K562 (cell line): Measurements from ENCODE around the gene PLEKHA7. TPM values are rescaled to one million over a fixed set of nuclear protein-coding genes. Genes with fewer than 3 reads are reported as not detected.

Experiments
- ATAC-seq: fragments of 200-7000 bp; cut with Tn5 transposase; 3 replicates; pipeline ENCODE4 v1.9.1; 2020; ENCODE audit warnings: moderate library complexity
- BruUV-seq: library from RNA; stranded (reverse); fragments of 400-500 nt; replicated peaks from 2 replicates; lab custom pipeline; 2021; lab: Mats Ljungman, UMichigan
- CTCF ChIA-PET: fragments of 300-600 bp; formaldehyde crosslinking; extraction: SDS; loops from one replicate; lab custom pipeline; 2021; ENCODE audit warnings: low intra/inter-chr PET ratio; lab: Yijun Ruan, JAX
- POLR2A ChIA-PET: fragments of 300-600, 350-650 bp; sonication (Branson Sonifier 250); formaldehyde crosslinking; extraction: SDS; loops from one replicate; lab custom pipeline; 2021; ENCODE audit warnings: antibody characterized with exemption, inconsistent platforms; lab: Yijun Ruan, JAX
- DNase-seq, 4 experiments: peaks; one replicate each; pipeline versions ENCODE4 v3.0.0 to v3.0.0-alpha.2; 2011 to 2018; ENCODE audit warnings: low spot score in 3 of 4, mixed read lengths in 3 of 4; ENCODE audit errors: extremely low read depth in 1 of 4
- FAIRE-seq: peaks from 2 replicates; lab custom pipeline; 2011; peaks lifted over from hg19 to GRCh38; lab: Jason Lieb, UNC
- H2AFZ ChIP-seq: 2 replicates; pipeline ENCODE4 v1.6.0; 2011; ENCODE audit warnings: low read depth, low read length, control low read depth, inconsistent platforms
- H3K27ac ChIP-seq: fragments of 200-600 bp; 3 replicates; pipeline ENCODE4 v1.8.0; 2011; ENCODE audit warnings: low read depth, mild to moderate bottlenecking, control low read depth, inconsistent platforms, low read length, moderate library complexity, mixed read lengths; ENCODE audit errors: extremely low read depth
- H3K27me3 ChIP-seq, 2 experiments: fragments of 300-600 bp in 1 of 2; 2 replicates in 1 of 2; 3 replicates in 1 of 2; pipeline versions ENCODE4 v1.6.0 to v1.8.0; 2011; ENCODE audit warnings: inconsistent platforms in 2 of 2, low read length in 2 of 2, mild to moderate bottlenecking in 1 of 2, mixed read lengths in 1 of 2, moderate library complexity in 1 of 2; ENCODE audit not compliant: control insufficient read depth in 2 of 2, insufficient read depth in 2 of 2
- H3K36me3 ChIP-seq: fragments of 300-600 bp; 3 replicates; pipeline ENCODE4 v1.8.0; 2011; ENCODE audit warnings: mild to moderate bottlenecking, low read length, inconsistent platforms; ENCODE audit not compliant: control insufficient read depth, insufficient read depth
- H3K4me1 ChIP-seq, 2 experiments: fragments of 200-600 bp in 1 of 2; replicated peaks in 1 of 2; 2 replicates in 1 of 2; 3 replicates in 1 of 2; pipeline versions ENCODE4 v1.5.1 to v1.8.0; 2011; ENCODE audit warnings: inconsistent platforms in 2 of 2, low read length in 2 of 2, mild to moderate bottlenecking in 1 of 2, mixed read lengths in 1 of 2, moderate library complexity in 1 of 2; ENCODE audit not compliant: control insufficient read depth in 2 of 2, insufficient read depth in 2 of 2
- H3K4me2 ChIP-seq: 2 replicates; pipeline ENCODE4 v1.6.1; 2011; ENCODE audit warnings: low read length, control low read depth, inconsistent platforms, mixed read lengths; ENCODE audit not compliant: insufficient read depth
- H3K4me3 ChIP-seq: fragments of 200-600 bp; sonication (generic), shearing (Covaris generic); 2 replicates; pipeline ENCODE4 v1.5.1; 2016; ENCODE audit warnings: control low read depth, inconsistent platforms
- H3K79me2 ChIP-seq: fragments of 200-600 bp; 3 replicates; pipeline ENCODE4 v1.8.0; 2011; ENCODE audit warnings: low read length, inconsistent platforms; ENCODE audit not compliant: control insufficient read depth, insufficient read depth
- H3K9ac ChIP-seq, 2 experiments: 2 replicates each; pipeline versions ENCODE4 v1.6.0 to v1.6.1; 2011; ENCODE audit warnings: low read depth in 2 of 2, low read length in 2 of 2, control low read depth in 1 of 2, inconsistent platforms in 1 of 2, mild to moderate bottlenecking in 1 of 2, mixed read lengths in 1 of 2; ENCODE audit not compliant: insufficient read depth in 1 of 2
- H3K9me1 ChIP-seq: one replicate; pipeline ENCODE4 v1.6.0; 2011; ENCODE audit warnings: inconsistent platforms, mild to moderate bottlenecking, low read length, moderate library complexity; ENCODE audit not compliant: control insufficient read depth, insufficient read depth
- H3K9me3 ChIP-seq: replicated peaks from 2 replicates; pipeline ENCODE4 v1.5.1; 2011; ENCODE audit warnings: low read depth, low read length, inconsistent platforms; ENCODE audit not compliant: control insufficient read depth, insufficient read depth
- H4K20me1 ChIP-seq: replicated peaks from 2 replicates; pipeline ENCODE4 v1.6.1; 2011; ENCODE audit warnings: low read length, inconsistent platforms, mixed read lengths; ENCODE audit not compliant: control insufficient read depth, insufficient read depth
- CAMTA2 ChIP-seq: fragments of 250-450 bp; sonication (Bioruptor Pico); conservative IDR thresholded peaks from 2 replicates; pipeline ENCODE4 v1.5.1; 2022
- CREB1 ChIP-seq, 2 experiments: sonication (generic) in 1 of 2; formaldehyde crosslinking in 1 of 2; IDR thresholded peaks; 2 replicates each; pipeline versions ENCODE4 v1.6.1 to v1.8.0; 2012 to 2022; ENCODE audit warnings: inconsistent platforms in 1 of 2, mild to moderate bottlenecking in 1 of 2, missing genetic modification reagents in 1 of 2, moderate library complexity in 1 of 2
- KDM4B ChIP-seq, 2 experiments: fragments of 450-650 bp in 1 of 2; sonication (generic) in 1 of 2; IDR thresholded peaks; 2 replicates each; pipeline ENCODE4 v1.6.1; 2016 to 2017; ENCODE audit warnings: borderline replicate concordance in 2 of 2, antibody characterized with exemption in 1 of 2, low read depth in 1 of 2, mild to moderate bottlenecking in 1 of 2
- KLF6 ChIP-seq: fragments of 250-450 bp; sonication (Bioruptor Pico); IDR thresholded peaks from 2 replicates; pipeline ENCODE4 v1.4.0; 2020; ENCODE audit warnings: mild to moderate bottlenecking, moderate library complexity, borderline replicate concordance
- RHOXF2B ChIP-seq: fragments of 250-450 bp; sonication (Bioruptor Pico); conservative IDR thresholded peaks from 2 replicates; pipeline ENCODE4 v1.5.1; 2021
- SRSF3 ChIP-seq: fragments of 200-400 bp; formaldehyde crosslinking; IDR thresholded peaks from 2 replicates; pipeline ENCODE4 v1.6.1; 2016; ENCODE audit warnings: mild to moderate bottlenecking, low read length, moderate library complexity; ENCODE audit not compliant: insufficient read depth
- TCF7L2 ChIP-seq: fragments of 150-350 bp; IDR thresholded peaks from 2 replicates; pipeline ENCODE4 v1.6.1; 2016; ENCODE audit warnings: low read depth, mild to moderate bottlenecking, low read length, moderate library complexity
- ZNF217 ChIP-seq: sonication (generic); formaldehyde crosslinking; IDR thresholded peaks from 2 replicates; pipeline ENCODE4 v1.8.0; 2022; ENCODE audit warnings: mild to moderate bottlenecking, missing genetic modification reagents
- ZNF431 ChIP-seq: sonication (generic); formaldehyde crosslinking; IDR thresholded peaks from 2 replicates; pipeline ENCODE4 v1.8.0; 2022; ENCODE audit warnings: mild to moderate bottlenecking, missing genetic modification reagents
- ZNF696 ChIP-seq: fragments of 250-450 bp; sonication (Bioruptor Pico); conservative IDR thresholded peaks from 2 replicates; pipeline ENCODE4 v1.4.0; 2020; ENCODE audit warnings: mild to moderate bottlenecking, moderate library complexity
- ZNF778 ChIP-seq: fragments of 450-650 bp; formaldehyde crosslinking; IDR thresholded peaks from 2 replicates; pipeline ENCODE4 v1.4.0; 2020; ENCODE audit warnings: mild to moderate bottlenecking, moderate library complexity
- WGBS: fragments of 100-300 bp; shearing (Covaris generic); methylation state at CpG from one replicate; pipeline ENCODE4 v1.1.6; 2016; ENCODE audit warnings: low coverage, mixed read lengths; ENCODE audit not compliant: insufficient coverage; ENCODE audit errors: missing lambda C conversion rate; 5-methylcytosine and 5-hydroxymethylcytosine counted together
- in situ Hi-C: fragments of 300-500 bp; cut with MboI; formaldehyde crosslinking; loops from 4 replicates; pipeline ENCODE4 v1.15.0; 2018; ENCODE audit warnings: inconsistent platforms, mixed read lengths
- intact Hi-C: fragments of 100-400 bp; cut with micrococcal nuclease; formaldehyde crosslinking; loops from 2 replicates; pipeline ENCODE4 v1.14.2; 2022
- polyA plus RNA-seq, 8 experiments: library from polyadenylated mRNA; depleted of rRNA in 4 of 8; stranded (reverse) in 5 of 8; unstranded in 3 of 8; fragments of >200 nt; fragmentation: Nextera tagmentation in 2 of 8; fragmentation: Illumina TruSeq in 1 of 8; extraction: Ambion mirVana in 2 of 8; extraction: Trizol in 1 of 8; gene quantifications; 2 replicates each; pipeline versions ENCODE4 v1.2.1 to v1.2.3, GENCODE V29; 2011 to 2014; ENCODE audit warnings: inconsistent platforms in 1 of 8, missing spikeins in 1 of 8
- total RNA-seq, 7 experiments: library from RNA; depleted of rRNA in 6 of 7; stranded (reverse); fragments of >200 nt in 6 of 7; fragmentation: Illumina TruSeq in 2 of 7; extraction: Trizol in 2 of 7; gene quantifications; 2 replicates each; pipeline versions ENCODE4 v1.2.1 to v1.2.3, GENCODE V29; 2011 to 2021; ENCODE audit warnings: low replicate concordance in 1 of 7
- TF ChIP-seq, protein P1 (sequence below), 2 experiments: fragments of 200-800 bp in 1 of 2; sonication (Bioruptor generic) in 1 of 2; sonication (generic) in 1 of 2; formaldehyde crosslinking in 1 of 2; IDR thresholded peaks in 1 of 2; conservative IDR thresholded peaks in 1 of 2; 2 replicates each; pipeline versions ENCODE4 v1.5.0 to v1.6.1; 2016 to 2020; ENCODE audit warnings: missing compliant biosample characterization in 1 of 2, missing genetic modification characterization in 1 of 2, missing genetic modification reagents in 1 of 2
- TF ChIP-seq, protein P2 (sequence below): fragments of 250-450 bp; sonication (Bioruptor Pico); IDR thresholded peaks from 2 replicates; pipeline ENCODE4 v1.5.0; 2021

PLEKHA7 gene
- total and polyA plus RNA-seq, 9 of the 15 experiments (the other 6 are each of a cell fraction or from before 2014, with no cell fraction given): 0.06 to 0.77 (median 0.20) TPM; not detected in 1

DNA sequence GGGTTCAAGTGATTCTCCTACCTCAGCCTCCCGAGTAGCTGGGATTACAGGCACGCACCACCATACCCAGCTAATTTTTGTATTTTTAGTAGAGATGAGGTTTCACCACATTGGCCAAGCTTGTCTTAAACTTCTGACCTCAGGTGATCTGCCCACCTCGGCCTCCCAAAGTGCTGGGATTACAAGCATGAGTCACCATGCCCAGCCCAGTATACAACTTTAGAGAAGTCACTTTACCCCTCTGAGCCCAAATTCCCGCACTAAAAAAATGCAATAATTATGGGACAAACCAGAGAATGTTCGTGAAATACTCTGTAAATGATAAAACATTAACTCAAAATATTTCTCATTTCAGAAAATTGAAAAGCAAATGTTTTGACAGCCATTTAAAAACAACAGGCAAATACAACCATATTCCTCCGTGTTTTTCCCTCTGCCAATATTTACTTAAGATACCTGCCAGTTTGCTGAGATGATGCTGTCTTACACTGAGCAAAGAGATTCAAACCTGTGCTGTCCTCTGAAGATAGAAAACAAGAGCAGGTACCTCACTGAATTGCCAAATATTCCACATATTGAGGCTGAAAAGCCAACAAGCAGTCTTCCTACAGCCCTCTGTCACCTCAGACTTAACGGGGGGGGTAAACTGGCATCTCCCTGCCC lies 9.6 kb downstream of the PLEKHA7 start:
- H3K4me3 ChIP-seq: no peak overlapping the region

More for the DNA sequence above, 9.6 kb downstream of the PLEKHA7 start:
- intact Hi-C loops: no loop called here
- no peak overlapping the region for H3K27ac ChIP-seq
- WGBS: 0% methylated on average over 7 of the region's 7 CpGs
- FAIRE-seq (no peak), DNase-seq (no peak), ATAC-seq (no peak)
- H3K36me3 ChIP-seq: no peaks in the 10 kb centered on the region
- POLR2A ChIA-PET: interaction anchor here (0.7 kb wide), 1 partner anchor 505 kb away, joined by 3 read pairs; no protein-coding TSS in a partner anchor
- H3K9ac ChIP-seq: no peak overlapping the region
- CTCF ChIA-PET: no interaction called here
- no peaks in the 10 kb centered on the region for H3K79me2 ChIP-seq
- peaks cover 7 to 25% of the 10 kb centered on the region in 2 experiments; a peak in 4 of 5 replicates for H3K27me3 ChIP-seq
- no peaks in the 10 kb centered on the region for H3K9me1 ChIP-seq
- in situ Hi-C loops: no loop called here
- TF ChIP-seq ZNF431 (CRISPR knock-in tag) (no peak), CREB1 (IDR thresholded peaks at IDR 0.05) (no peak), CREB1 (CRISPR knock-in tag; IDR thresholded peaks at IDR 0.05) (no peak), ZNF778 (no peak), RHOXF2B (CRISPR knock-in tag) (no peak), TCF7L2 (no peak), SRSF3 (no peak), ZNF696 (CRISPR knock-in tag) (no peak), ZNF217 (no peak), KLF6 (CRISPR knock-in tag) (no peak), CAMTA2 (CRISPR knock-in tag) (no peak), KDM4B (IDR thresholded peaks at IDR 0.05; ENCODE audit: borderline replicate concordance in 2 of 2, low read depth in 1 of 2) (no peak)
- TF ChIP-seq, protein P1, sequence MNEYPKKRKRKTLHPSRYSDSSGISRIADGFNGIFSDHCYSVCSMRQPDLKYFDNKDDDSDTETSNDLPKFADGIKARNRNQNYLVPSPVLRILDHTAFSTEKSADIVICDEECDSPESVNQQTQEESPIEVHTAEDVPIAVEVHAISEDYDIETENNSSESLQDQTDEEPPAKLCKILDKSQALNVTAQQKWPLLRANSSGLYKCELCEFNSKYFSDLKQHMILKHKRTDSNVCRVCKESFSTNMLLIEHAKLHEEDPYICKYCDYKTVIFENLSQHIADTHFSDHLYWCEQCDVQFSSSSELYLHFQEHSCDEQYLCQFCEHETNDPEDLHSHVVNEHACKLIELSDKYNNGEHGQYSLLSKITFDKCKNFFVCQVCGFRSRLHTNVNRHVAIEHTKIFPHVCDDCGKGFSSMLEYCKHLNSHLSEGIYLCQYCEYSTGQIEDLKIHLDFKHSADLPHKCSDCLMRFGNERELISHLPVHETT (CRISPR knock-in tag; conservative IDR thresholded peaks at IDR 0.05 in 1 of 2, IDR thresholded peaks at IDR 0.05 in 1 of 2): no peak
- TF ChIP-seq, protein P2, sequence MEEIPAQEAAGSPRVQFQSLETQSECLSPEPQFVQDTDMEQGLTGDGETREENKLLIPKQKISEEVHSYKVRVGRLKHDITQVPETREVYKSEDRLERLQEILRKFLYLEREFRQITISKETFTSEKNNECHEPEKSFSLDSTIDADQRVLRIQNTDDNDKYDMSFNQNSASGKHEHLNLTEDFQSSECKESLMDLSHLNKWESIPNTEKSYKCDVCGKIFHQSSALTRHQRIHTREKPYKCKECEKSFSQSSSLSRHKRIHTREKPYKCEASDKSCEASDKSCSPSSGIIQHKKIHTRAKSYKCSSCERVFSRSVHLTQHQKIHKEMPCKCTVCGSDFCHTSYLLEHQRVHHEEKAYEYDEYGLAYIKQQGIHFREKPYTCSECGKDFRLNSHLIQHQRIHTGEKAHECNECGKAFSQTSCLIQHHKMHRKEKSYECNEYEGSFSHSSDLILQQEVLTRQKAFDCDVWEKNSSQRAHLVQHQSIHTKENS (CRISPR knock-in tag): no peak
- peaks cover 0 to 5% of the 10 kb centered on the region in 2 experiments; a peak in 1 of 5 replicates for H3K4me1 ChIP-seq
- no peaks in the 10 kb centered on the region for H3K9me3 ChIP-seq
- H2AFZ ChIP-seq: no peak overlapping the region
- no peaks in the 10 kb centered on the region for H4K20me1 ChIP-seq
- BruUV-seq: no TSS peak
- H3K4me2 ChIP-seq: no peak overlapping the region
